ENCODE measurements around the gene EIF2B5.
A peak's percentile ranks its signal among the peaks of the same experiment; 100 is the strongest.

EIF2B5 gene

DNA sequence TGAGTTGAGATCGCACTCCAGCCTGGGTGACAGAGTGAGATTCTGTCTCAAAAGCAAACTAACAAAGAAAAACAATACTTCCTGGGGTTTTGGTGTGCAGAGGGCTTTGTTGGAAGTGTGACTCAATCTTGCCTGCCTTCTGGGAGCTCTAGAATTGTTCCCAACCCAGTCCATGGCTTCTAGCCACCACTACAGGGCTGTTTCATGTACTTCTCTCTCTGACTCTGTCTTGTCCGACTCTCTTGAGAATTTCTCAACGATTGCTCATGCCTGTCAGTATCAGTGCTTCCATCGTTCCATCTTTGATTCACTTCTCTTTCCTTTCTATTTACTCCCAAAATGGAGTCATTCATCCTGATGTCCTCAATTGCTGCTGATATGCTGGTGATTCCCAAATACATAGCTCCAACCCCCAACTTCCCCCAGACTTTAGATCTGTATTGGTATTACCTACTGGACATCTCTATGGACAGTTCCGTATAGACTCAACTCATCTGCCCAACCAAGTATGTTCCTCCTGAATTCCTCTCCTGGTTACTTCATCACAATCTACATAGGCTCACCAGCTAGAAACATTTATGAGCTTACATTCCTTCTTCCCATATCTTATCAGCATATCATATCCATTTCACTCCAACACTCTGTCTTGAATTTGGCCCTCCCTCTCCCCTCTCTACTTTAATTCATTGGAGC is 37.7 kb downstream of the EIF2B5 start:
- H3K9ac ChIP-seq (ENCODE audit: low read length) = no peak overlapping the region
- no peaks in the 10 kb centered on the region for H3F3A ChIP-seq (ENCODE audit: insufficient read depth, low read length)
- H3K4me2 ChIP-seq (ENCODE audit: low read length) = no peak overlapping the region
- H3K9me2 ChIP-seq (ENCODE audit: low read depth, low read length) = no peaks in the 10 kb centered on the region
- no peaks in the 10 kb centered on the region for H3K9me3 ChIP-seq (ENCODE audit: low read length)
- no peak overlapping the region for H3K4me3 ChIP-seq (ENCODE audit: low read depth, low read length, poor library complexity, severe bottlenecking)
- no peaks in the 10 kb centered on the region for H3K27me3 ChIP-seq (ENCODE audit: insufficient read depth, low read length)
- no peak overlapping the region for H2AFZ ChIP-seq (ENCODE audit: low read length)
- H4K20me1 ChIP-seq (ENCODE audit: insufficient read depth, low read length) = no peaks in the 10 kb centered on the region
- H3K4me1 ChIP-seq (ENCODE audit: insufficient read depth, low read length, severe bottlenecking) = peaks cover 26% of the 10 kb centered on the region
- peaks cover 16% of the 10 kb centered on the region for H3K79me2 ChIP-seq (ENCODE audit: insufficient read depth, low read length)
- peaks cover 50% of the 10 kb centered on the region for H3K36me3 ChIP-seq (ENCODE audit: insufficient read depth, low read length)
- H3K27ac ChIP-seq (ENCODE audit: low read depth, low read length, poor library complexity, severe bottlenecking) = no peak overlapping the region
- no peak for TF ChIP-seq EZH2 (IDR thresholded peaks at IDR 0.05; ENCODE audit: borderline replicate concordance, low read length)
- TF ChIP-seq, protein P1, sequence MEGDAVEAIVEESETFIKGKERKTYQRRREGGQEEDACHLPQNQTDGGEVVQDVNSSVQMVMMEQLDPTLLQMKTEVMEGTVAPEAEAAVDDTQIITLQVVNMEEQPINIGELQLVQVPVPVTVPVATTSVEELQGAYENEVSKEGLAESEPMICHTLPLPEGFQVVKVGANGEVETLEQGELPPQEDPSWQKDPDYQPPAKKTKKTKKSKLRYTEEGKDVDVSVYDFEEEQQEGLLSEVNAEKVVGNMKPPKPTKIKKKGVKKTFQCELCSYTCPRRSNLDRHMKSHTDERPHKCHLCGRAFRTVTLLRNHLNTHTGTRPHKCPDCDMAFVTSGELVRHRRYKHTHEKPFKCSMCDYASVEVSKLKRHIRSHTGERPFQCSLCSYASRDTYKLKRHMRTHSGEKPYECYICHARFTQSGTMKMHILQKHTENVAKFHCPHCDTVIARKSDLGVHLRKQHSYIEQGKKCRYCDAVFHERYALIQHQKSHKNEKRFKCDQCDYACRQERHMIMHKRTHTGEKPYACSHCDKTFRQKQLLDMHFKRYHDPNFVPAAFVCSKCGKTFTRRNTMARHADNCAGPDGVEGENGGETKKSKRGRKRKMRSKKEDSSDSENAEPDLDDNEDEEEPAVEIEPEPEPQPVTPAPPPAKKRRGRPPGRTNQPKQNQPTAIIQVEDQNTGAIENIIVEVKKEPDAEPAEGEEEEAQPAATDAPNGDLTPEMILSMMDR (IDR thresholded peaks at IDR 0.05; ENCODE audit: low read length) = no peak

DNA sequence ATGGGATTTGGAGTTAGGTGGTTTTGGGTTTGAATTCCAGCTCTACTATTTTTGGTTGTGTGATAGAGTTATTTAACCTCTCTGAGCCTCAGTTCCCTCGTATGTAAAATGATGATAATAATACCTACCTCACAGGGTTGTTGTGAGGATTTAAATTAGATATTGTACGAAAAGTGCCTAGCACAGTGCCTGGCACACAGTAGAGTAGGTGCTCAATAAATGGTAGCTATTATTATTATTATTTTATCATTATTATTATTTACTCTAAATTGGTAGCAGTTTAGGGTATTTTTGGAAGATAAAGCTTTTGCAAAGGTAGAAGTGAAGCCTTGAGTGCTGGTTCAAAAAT is 38.2 kb downstream of the EIF2B5 start:
- H3K27me3 ChIP-seq (ENCODE audit: insufficient read depth, low read length) = no peaks in the 10 kb centered on the region
- H3K9ac ChIP-seq (ENCODE audit: low read length) = no peak overlapping the region
- no peaks in the 10 kb centered on the region for H4K20me1 ChIP-seq (ENCODE audit: insufficient read depth, low read length)
- H3K79me2 ChIP-seq (ENCODE audit: insufficient read depth, low read length) = peaks cover 16% of the 10 kb centered on the region
- peaks cover 50% of the 10 kb centered on the region for H3K36me3 ChIP-seq (ENCODE audit: insufficient read depth, low read length)
- H3K9me2 ChIP-seq (ENCODE audit: low read depth, low read length) = no peaks in the 10 kb centered on the region
- no peak overlapping the region for H3K4me3 ChIP-seq (ENCODE audit: low read depth, low read length, poor library complexity, severe bottlenecking)
- TF ChIP-seq EZH2 (IDR thresholded peaks at IDR 0.05; ENCODE audit: borderline replicate concordance, low read length) = no peak
- TF ChIP-seq, protein P1 (IDR thresholded peaks at IDR 0.05; ENCODE audit: low read length) = no peak
- H3K9me3 ChIP-seq (ENCODE audit: low read length) = no peaks in the 10 kb centered on the region
- H3K4me2 ChIP-seq (ENCODE audit: low read length) = no peak overlapping the region
- no peak overlapping the region for H2AFZ ChIP-seq (ENCODE audit: low read length)
- no peak overlapping the region for H3K27ac ChIP-seq (ENCODE audit: low read depth, low read length, poor library complexity, severe bottlenecking)
- H3K4me1 ChIP-seq (ENCODE audit: insufficient read depth, low read length, severe bottlenecking) = peaks cover 26% of the 10 kb centered on the region
- no peaks in the 10 kb centered on the region for H3F3A ChIP-seq (ENCODE audit: insufficient read depth, low read length)

DNA sequence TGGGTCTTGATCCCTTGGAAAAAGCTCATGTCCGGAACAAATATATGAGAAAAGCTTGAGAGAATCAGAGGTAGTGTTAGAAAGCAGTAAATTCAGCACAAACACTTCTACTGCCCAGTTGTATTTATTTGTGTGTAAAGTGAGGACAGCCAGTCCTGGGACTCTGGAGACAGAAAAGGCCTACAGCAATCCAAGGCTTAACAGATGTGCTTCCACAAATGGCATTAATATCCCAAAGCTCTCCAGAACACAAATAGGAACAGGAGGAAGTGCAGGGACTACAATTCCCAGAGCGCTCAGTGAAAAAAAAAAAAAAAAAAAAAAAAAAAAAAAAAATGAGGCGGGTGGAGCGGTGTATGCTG is 39.1 kb downstream of the EIF2B5 start:
- Histone ChIP-seq H3K36me3 (ENCODE audit: insufficient read depth, low read length) (peaks cover 51% of the 10 kb centered on the region), H3K4me3 (ENCODE audit: low read depth, low read length, poor library complexity, severe bottlenecking) (peak overlapping the region; percentile 85), H4K20me1 (ENCODE audit: insufficient read depth, low read length) (no peaks in the 10 kb centered on the region), H3K79me2 (ENCODE audit: insufficient read depth, low read length) (peaks cover 16% of the 10 kb centered on the region), H3F3A (ENCODE audit: insufficient read depth, low read length) (no peaks in the 10 kb centered on the region), H3K9me2 (ENCODE audit: low read depth, low read length) (no peaks in the 10 kb centered on the region), H3K27me3 (ENCODE audit: insufficient read depth, low read length) (no peaks in the 10 kb centered on the region), H3K4me1 (ENCODE audit: insufficient read depth, low read length, severe bottlenecking) (peaks cover 26% of the 10 kb centered on the region), H2AFZ (ENCODE audit: low read length) (no peak overlapping the region), H3K27ac (ENCODE audit: low read depth, low read length, poor library complexity, severe bottlenecking) (peak overlapping the region; percentile 3), H3K4me2 (ENCODE audit: low read length) (peak overlapping the region; percentile 43), H3K9me3 (ENCODE audit: low read length) (no peaks in the 10 kb centered on the region), H3K9ac (ENCODE audit: low read length) (peak overlapping the region; percentile 16; the same call in 1 of the 2 replicates)
- TF ChIP-seq, protein P1 (IDR thresholded peaks at IDR 0.05; ENCODE audit: low read length) = no peak
